DLD1 (cell line): ENCODE measurements around the gene ATP5F1D.
"Not testable (repeated sequence)": the region's sequence is repeated elsewhere in the genome, so short reads cannot be mapped to it uniquely, and the experiment has no call there.

ENCODE experiments used
- in situ Hi-C: cut with HindIII; loops from 2 replicates; pipeline ENCODE4 v1.10.0; 2017; ENCODE audit warnings: low sequenced_read_pairs

ATP5F1D gene

DNA sequence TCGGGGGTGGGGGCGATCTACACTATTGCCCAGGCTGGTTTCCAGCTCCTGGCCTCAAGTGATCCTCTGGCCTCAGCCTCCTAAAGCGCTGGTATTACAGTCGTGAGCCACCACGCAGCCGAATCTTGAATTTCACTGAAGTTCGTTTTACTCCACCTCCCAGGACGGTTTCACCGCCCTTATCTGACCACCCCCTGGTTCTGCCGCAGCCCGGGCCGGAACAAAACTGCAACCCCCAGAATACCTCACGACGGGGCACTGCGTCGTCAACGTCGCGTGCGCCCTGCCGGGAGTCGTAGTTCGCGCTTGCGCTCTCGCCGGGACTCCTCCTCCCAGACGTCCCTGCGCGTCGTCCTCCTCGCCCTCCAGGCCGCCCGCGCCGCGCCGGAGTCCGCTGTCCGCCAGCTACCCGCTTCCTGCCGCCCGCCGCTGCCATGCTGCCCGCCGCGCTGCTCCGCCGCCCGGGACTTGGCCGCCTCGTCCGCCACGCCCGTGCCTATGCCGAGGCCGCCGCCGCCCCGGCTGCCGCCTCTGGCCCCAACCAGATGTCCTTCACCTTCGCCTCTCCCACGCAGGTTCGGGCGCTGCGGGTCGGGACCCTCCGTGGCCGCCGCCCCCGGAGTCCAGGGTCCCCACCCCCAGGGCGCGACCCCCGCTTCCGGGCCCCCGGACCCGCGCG lies at the start of gene ATP5F1D:
Gene ATP5F1D, plus strand, starts transcription at position 335 of the 679 bp plus-strand sequence. Its CDS starts 100 bp downstream, at position 435.
- in situ Hi-C loops: no loop called here

DNA sequence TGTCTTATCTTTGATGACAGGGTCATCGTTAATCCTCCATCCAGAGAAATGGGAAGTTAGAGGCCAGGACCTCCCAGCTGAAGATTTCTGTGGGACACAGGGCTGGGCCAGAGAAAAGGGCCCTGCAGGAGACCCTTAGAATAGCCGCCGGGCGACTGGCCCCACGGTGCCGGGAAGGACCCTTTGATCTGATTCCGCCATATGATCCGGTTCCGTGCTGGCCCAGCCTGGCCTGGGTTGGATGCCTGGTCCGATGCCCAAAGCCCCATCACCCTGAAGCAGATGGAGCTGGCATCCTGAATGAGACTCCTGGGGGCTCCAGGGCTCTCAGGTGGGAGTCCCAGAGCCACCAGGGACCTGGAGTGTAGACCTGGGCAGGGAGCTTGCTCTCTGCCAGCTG lies 42.0 kb upstream of the ATP5F1D start:
- in situ Hi-C loops: no loop called here

- in situ Hi-C loops: not testable (repeated sequence)
Observed at GRCh38 chr19:1200614-1201013, 40.9 kb upstream of the ATP5F1D start.

DNA sequence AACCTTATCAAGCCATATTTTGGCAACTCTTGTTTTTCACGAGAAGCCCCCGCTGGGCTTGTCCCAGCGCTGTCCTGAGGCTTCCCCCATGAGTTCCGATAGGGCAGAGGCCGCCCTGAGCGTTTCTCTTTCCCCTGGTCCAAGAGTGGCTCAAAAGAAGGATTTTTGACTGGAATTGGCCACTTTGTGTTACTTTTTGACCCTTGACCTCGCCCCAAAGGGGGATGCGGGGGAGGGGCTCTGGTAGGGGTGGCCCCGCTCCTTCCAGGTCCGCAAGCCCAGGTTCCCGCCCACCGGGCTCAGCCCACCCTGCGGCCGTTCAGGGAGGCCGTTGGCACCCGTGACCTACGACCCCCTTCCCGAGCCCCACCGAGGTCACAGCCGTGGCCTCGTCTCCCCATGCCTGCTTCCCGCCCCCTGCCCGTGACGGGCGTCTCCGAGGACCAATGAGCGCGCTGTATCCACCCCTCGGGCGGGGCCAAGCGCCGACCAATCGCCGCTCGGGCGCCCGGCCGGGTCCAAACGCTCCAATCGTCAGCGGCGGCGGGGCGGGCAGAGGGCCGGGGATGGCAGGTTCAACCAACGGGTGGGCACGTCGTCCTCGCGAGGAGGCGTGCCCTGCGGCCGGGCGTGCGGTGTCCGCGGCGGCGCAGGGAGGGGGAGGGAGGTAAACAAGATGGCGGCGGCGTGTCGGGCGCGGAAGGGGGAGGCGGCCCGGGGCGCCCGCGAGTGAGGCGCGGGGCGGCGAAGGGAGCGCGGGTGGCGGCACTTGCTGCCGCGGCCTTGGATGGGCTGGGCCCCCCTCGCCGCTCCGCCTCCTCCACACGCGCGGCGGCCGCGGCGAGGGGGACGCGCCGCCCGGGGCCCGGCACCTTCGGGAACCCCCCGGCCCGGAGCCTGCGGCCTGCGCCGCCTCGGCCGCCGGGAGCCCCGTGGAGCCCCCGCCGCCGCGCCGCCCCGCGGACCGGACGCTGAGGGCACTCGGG lies 36.1 kb upstream of the ATP5F1D start, which contains the start of gene STK11:
Gene STK11, plus strand, starts transcription at position 665 of the 986 bp plus-strand sequence. CDS start 1,136 bp downstream, outside the sequence.
- in situ Hi-C loops: no loop called here

DNA sequence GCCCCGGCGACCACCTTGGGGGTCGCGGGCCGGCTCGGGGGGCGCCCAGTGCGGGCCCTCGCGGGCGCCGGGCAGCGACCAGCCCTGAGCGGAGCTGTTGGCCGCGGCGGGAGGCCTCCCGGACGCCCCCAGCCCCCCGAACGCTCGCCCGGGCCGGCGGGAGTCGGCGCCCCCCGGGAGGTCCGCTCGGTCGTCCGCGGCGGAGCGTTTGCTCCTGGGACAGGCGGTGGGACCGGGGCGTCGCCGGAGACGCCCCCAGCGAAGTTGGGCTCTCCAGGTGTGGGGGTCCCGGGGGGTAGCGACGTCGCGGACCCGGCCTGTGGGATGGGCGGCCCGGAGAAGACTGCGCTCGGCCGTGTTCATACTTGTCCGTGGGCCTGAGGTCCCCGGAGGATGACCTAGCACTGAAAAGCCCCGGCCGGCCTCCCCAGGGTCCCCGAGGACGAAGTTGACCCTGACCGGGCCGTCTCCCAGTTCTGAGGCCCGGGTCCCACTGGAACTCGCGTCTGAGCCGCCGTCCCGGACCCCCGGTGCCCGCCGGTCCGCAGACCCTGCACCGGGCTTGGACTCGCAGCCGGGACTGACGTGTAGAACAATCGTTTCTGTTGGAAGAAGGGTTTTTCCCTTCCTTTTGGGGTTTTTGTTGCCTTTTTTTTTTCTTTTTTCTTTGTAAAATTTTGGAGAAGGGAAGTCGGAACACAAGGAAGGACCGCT lies 35.2 kb upstream of the ATP5F1D start:
- in situ Hi-C loops: no loop called here

DNA sequence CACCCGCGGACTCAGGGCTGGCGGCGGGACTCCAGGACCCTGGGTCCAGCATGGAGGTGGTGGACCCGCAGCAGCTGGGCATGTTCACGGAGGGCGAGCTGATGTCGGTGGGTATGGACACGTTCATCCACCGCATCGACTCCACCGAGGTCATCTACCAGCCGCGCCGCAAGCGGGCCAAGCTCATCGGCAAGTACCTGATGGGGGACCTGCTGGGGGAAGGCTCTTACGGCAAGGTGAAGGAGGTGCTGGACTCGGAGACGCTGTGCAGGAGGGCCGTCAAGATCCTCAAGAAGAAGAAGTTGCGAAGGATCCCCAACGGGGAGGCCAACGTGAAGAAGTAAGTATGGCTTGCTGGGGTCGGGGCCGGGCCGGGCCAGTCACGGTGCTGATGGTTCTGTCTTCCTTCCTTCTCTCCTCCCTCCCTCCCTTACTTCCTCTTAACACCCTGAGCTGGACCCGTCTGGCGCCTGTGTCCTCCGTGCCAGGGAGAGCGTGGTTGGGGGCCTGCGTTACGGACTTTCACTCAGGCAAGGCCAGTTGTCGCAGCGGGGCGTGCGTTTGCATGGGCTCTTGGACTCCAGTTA lies 34.6 kb upstream of the ATP5F1D start:
- in situ Hi-C loops: no loop called here

DNA sequence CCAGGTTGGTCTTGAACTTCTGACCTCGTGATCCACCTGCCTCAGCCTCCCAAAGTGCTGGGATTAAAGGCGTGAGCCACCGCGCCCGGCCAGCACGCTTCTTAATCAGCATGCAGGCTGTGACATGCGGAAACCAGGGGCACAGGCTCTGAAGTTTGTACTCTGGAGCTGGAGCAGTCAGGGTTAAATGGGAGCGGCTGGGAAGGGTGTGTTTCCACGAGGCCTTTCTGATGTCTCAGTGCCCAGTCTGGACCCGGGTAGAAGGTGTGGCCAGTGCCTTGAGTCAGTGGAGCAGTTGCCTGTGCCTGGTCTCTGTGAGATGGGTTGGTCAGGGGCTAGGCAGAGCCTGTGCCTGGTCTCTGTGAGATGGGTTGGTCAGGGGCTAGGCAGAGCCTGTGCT lies 32.7 kb upstream of the ATP5F1D start:
- in situ Hi-C loops: not testable (repeated sequence)

DNA sequence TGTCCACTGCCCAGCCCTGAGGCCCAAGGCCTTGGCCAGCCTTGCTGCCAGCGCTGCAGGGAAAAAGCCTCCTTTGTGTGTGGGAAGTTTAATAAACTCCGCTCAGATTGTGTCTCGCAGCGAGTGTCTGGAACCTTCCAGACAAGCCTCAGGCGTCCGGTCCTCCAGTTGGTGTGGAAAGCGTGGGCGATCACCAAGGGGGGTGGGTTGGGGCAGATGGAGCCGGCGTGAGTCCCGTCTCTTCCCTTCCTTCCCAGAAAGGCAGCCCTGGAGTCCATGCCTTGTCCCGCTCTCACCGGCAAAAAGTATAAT lies 31.4 kb upstream of the ATP5F1D start:
- in situ Hi-C loops: no loop called here

- in situ Hi-C loops: no loop called here
Observed at GRCh38 chr19:1211494-1212234, 29.9 kb upstream of the ATP5F1D start.

- in situ Hi-C loops: no loop called here
Observed at GRCh38 chr19:1213391-1214286, 27.9 kb upstream of the ATP5F1D start.

GRCh38 chr19:1214299-1214861 lies 27.2 kb upstream of the ATP5F1D start:
- in situ Hi-C loops: no loop called here

- in situ Hi-C loops: no loop called here
Observed at GRCh38 chr19:1214862-1215731, 26.5 kb upstream of the ATP5F1D start.

DNA sequence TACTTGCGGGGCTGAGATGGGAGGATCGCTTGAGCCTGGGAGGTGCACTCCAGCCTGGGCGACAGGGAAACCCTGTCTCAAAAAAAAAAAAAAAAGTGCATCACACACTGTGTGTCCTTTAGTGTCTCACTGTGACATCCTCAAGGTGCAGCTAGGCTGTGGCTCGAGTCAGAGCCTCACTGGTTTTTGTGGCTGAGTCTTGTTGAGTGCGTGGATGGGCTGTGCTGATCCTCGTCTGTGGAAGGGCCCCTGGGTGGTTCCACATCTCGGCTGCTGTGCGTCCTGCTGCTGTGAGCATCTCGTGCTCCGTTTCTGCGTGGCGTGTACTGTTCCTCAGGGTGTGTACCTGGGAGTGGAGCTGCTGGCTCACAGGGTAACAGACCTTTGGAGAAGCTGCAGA lies 24.8 kb upstream of the ATP5F1D start:
- in situ Hi-C loops: no loop called here

DNA sequence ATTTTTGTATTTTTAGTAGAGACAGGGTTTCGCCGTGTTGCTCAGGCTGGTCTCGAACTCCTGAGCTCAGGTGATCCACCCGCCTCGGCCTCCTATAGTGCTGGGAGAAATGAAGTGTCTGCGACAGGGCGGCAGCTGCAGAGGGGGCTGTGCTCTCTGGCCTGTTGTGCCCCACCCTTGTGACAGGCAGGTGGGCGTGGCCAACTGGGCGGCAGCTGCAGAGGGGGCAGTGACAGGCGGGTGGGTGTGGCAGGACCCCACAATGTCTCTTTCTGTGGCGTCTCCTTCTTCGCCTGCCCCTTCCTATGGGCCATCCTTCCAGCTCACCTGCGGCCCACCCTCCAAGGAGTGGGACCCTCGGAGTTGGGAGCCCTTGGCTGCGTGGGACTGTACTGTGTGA lies 24.2 kb upstream of the ATP5F1D start:
- in situ Hi-C loops: no loop called here

DNA sequence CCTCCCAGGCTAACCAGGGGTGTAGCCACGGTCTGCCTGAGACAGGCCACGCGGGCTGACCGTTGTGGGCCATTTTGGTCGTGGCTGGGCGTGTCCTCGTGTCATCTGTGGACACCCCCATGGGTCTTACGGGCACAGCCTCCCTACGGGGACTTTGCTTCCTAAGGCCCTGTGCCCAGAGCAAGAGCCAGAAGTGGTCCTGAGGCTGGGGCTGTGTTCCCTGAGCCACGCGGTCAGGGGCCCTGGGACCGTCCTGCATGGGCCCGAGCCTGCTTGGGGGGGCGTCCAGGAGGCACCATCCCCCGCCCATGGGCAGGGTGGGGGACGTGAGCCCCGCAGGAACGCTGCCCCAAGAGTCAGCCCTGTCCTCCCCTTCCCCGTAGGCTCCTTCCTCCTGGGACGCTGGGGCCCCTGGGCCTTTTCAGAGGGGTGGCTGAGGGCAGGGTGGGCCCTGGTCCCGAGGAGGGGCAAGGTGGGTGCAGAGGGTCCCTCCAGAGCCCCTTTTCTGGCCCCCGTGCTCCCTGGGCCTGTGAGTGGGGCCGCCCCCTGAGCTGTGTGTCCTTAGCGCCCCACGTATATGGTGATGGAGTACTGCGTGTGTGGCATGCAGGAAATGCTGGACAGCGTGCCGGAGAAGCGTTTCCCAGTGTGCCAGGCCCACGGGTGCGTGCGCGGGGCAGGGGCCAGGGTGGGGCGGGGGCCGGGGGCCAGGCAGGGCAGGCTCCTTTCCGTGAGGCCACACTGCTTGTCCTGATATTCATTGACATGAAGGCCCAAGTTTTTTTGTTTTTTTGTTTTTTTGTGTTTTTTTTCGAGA lies 22.6 kb upstream of the ATP5F1D start:
- in situ Hi-C loops: no loop called here

- in situ Hi-C loops: no loop called here
Observed at GRCh38 chr19:1219786-1220476, 21.6 kb upstream of the ATP5F1D start.
